ENCODE data around the gene CRTC1. TPM values are rescaled to one million over a fixed set of nuclear protein-coding genes. Genes with fewer than 3 reads are reported as not detected.

Gene CRTC1
- total RNA-seq, 1 experiment from 2014 or later: 19.0 TPM

GRCh38 chr19:18710996-18711751, 27.7 kb downstream of the CRTC1 start:
- no peak overlapping the region for H3K27ac Mint-ChIP-seq

More at GRCh38 chr19:18710996-18711751, 27.7 kb downstream of the CRTC1 start:
- no peak overlapping the region for H2AK5ac ChIP-seq (ENCODE audit: insufficient read length, low read length)
- H2BK5ac ChIP-seq (ENCODE audit: insufficient read length, low read length): no peak overlapping the region
- no peaks in the 10 kb centered on the region for H3K23me2 ChIP-seq (ENCODE audit: insufficient read length, low read depth, low read length, poor library complexity, severe bottlenecking)
- H2BK15ac ChIP-seq (ENCODE audit: low read depth, low read length): no peak overlapping the region
- no peak overlapping the region for H3T11ph ChIP-seq (ENCODE audit: low read length)
- Mint-ChIP-seq H3K9me3 (no peaks in the 10 kb centered on the region), H3K36me3 (ENCODE audit: insufficient read depth in 1 of 3, low read depth in 3 of 3) (peaks cover 0 to 3% (median 0%) of the 10 kb centered on the region in 3 experiments; a peak in 1 of 7 replicates), H3K27me3 (ENCODE audit: low read depth) (no peaks in the 10 kb centered on the region), H3K4me3 (no peak overlapping the region), H3K4me1 (peaks cover 9 to 12% of the 10 kb centered on the region in 2 experiments)
- no peak overlapping the region for H3K27ac ChIP-seq (ENCODE audit: insufficient read length, low read depth, low read length)
- H2BK12ac ChIP-seq (ENCODE audit: insufficient read length, low read depth, low read length): no peak overlapping the region
- H3K79me2 ChIP-seq (ENCODE audit: insufficient read depth, low read length): no peaks in the 10 kb centered on the region
- no peak overlapping the region for H2BK120ac ChIP-seq (ENCODE audit: low read depth, low read length, poor library complexity, severe bottlenecking)
- H4K8ac ChIP-seq (replicated peaks; ENCODE audit: insufficient read length, low read depth, low read length): no peak overlapping the region
- no peak for DNase-seq
- H3K14ac ChIP-seq (ENCODE audit: insufficient read depth, low read length): no peak overlapping the region
- WGBS (ENCODE audit: extremely low coverage, insufficient read length, low lambda C conversion rate): no CpG with 5 or more reads among the region's 28 CpGs
- no peak overlapping the region for H3K4ac ChIP-seq (ENCODE audit: low read depth, low read length)
- H2BK20ac ChIP-seq (ENCODE audit: low read depth, low read length, poor library complexity, severe bottlenecking): no peak overlapping the region
- no peak overlapping the region for H3K56ac ChIP-seq (ENCODE audit: insufficient read length, low read depth, low read length)
- no peaks in the 10 kb centered on the region for H3K4me1 ChIP-seq (ENCODE audit: insufficient read depth, low read length)
- H3K9me3 ChIP-seq (ENCODE audit: control insufficient read depth, low read depth, low read length): no peaks in the 10 kb centered on the region
- H3K18ac ChIP-seq (ENCODE audit: insufficient read length, low read depth, low read length): no peak overlapping the region
- H3K79me1 ChIP-seq (ENCODE audit: insufficient read depth, low read depth, low read length, poor library complexity, severe bottlenecking): peaks cover 5% of the 10 kb centered on the region
- H3K4me2 ChIP-seq (ENCODE audit: insufficient read depth, insufficient read length, low read length): no peak overlapping the region
- no peaks in the 10 kb centered on the region for H3K27me3 ChIP-seq (ENCODE audit: insufficient read depth, low read length)
- no peak overlapping the region for H3K9ac ChIP-seq (ENCODE audit: extremely low read depth, insufficient read length, low read length)
- no peak overlapping the region for H4K5ac ChIP-seq (ENCODE audit: insufficient read length, low read depth, low read length)
- H2AFZ ChIP-seq (ENCODE audit: low read length): no peak overlapping the region
- H4K91ac ChIP-seq (ENCODE audit: insufficient read length, low read depth, low read length): no peak overlapping the region
- H4K20me1 ChIP-seq (ENCODE audit: control insufficient read depth, insufficient read depth, insufficient read length): peaks cover 6% of the 10 kb centered on the region
- H3K23ac ChIP-seq (ENCODE audit: insufficient read length, low read depth, low read length): no peak overlapping the region
- no peak for TF ChIP-seq CTCF (conservative IDR thresholded peaks at IDR 0.05)

All from H9 (cell line).